Liver (tissue), 3 donors: ENCODE data around the gene PPP4C.

Source experiments
- ATF3 ChIP-seq: IDR thresholded peaks from 2 replicates; pipeline ENCODE4 v1.6.1; 2016; ENCODE audit warnings: antibody characterized with exemption
- EGR1 ChIP-seq, 2 donors: IDR thresholded peaks; 2 replicates each; pipeline ENCODE4 v1.6.1; 2016 to 2018; ENCODE audit warnings: antibody characterized with exemption in 2 of 2, low read depth in 2 of 2
- JUND ChIP-seq, 2 donors: IDR thresholded peaks; 2 replicates each; pipeline ENCODE4 v1.6.1; 2016; ENCODE audit warnings: antibody characterized with exemption in 2 of 2
- TAF1 ChIP-seq: conservative IDR thresholded peaks from 2 replicates; pipeline ENCODE4 v1.6.1; 2016; ENCODE audit warnings: antibody characterized with exemption, mild to moderate bottlenecking
- YY1 ChIP-seq: IDR thresholded peaks from 2 replicates; pipeline ENCODE4 v1.6.1; 2016; ENCODE audit warnings: antibody characterized with exemption, mild to moderate bottlenecking
- ZBTB33 ChIP-seq: IDR thresholded peaks from 2 replicates; pipeline ENCODE4 v1.6.1; 2016; ENCODE audit warnings: antibody characterized with exemption
- TF ChIP-seq, protein P1 (sequence below): fragments of 150-350 bp; IDR thresholded peaks from 2 replicates; pipeline ENCODE4 v1.5.1; 2017; ENCODE audit warnings: improper control_type of control experiment, low read depth, low read length; ENCODE audit not compliant: missing input control
- TF ChIP-seq, protein P2 (sequence below): IDR thresholded peaks from 2 replicates; pipeline ENCODE4 v1.6.1; 2016; ENCODE audit warnings: antibody characterized with exemption, mild to moderate bottlenecking
- TF ChIP-seq, protein P3 (sequence below): IDR thresholded peaks from 2 replicates; pipeline ENCODE4 v1.6.1; 2016; ENCODE audit warnings: antibody characterized with exemption
- donor health status: healthy.
- donor health status: healthy.

DNA sequence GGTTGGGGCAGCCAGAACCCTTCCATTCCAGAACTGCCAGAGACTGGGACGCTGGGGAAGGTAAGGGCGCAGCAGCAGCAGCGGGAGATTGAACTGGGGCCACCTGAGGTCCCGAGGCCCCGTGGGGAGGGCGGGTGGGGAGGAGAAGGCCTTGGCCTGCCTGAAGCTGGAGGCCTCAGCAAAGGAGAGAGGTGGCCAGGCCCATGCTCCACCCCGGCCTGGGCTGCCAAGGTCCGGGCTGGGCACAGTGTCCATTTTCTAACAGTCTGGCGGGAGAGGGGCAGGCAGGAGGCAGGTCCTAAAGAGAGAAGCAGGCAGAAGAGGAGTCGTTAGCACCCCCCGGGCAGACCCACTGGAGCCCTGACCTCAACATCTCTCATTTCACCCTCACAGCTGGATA lies 38.6 kb downstream of the PPP4C start:
- TF ChIP-seq, protein P1, sequence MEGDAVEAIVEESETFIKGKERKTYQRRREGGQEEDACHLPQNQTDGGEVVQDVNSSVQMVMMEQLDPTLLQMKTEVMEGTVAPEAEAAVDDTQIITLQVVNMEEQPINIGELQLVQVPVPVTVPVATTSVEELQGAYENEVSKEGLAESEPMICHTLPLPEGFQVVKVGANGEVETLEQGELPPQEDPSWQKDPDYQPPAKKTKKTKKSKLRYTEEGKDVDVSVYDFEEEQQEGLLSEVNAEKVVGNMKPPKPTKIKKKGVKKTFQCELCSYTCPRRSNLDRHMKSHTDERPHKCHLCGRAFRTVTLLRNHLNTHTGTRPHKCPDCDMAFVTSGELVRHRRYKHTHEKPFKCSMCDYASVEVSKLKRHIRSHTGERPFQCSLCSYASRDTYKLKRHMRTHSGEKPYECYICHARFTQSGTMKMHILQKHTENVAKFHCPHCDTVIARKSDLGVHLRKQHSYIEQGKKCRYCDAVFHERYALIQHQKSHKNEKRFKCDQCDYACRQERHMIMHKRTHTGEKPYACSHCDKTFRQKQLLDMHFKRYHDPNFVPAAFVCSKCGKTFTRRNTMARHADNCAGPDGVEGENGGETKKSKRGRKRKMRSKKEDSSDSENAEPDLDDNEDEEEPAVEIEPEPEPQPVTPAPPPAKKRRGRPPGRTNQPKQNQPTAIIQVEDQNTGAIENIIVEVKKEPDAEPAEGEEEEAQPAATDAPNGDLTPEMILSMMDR, result no peak
- TF ChIP-seq, protein P2, sequence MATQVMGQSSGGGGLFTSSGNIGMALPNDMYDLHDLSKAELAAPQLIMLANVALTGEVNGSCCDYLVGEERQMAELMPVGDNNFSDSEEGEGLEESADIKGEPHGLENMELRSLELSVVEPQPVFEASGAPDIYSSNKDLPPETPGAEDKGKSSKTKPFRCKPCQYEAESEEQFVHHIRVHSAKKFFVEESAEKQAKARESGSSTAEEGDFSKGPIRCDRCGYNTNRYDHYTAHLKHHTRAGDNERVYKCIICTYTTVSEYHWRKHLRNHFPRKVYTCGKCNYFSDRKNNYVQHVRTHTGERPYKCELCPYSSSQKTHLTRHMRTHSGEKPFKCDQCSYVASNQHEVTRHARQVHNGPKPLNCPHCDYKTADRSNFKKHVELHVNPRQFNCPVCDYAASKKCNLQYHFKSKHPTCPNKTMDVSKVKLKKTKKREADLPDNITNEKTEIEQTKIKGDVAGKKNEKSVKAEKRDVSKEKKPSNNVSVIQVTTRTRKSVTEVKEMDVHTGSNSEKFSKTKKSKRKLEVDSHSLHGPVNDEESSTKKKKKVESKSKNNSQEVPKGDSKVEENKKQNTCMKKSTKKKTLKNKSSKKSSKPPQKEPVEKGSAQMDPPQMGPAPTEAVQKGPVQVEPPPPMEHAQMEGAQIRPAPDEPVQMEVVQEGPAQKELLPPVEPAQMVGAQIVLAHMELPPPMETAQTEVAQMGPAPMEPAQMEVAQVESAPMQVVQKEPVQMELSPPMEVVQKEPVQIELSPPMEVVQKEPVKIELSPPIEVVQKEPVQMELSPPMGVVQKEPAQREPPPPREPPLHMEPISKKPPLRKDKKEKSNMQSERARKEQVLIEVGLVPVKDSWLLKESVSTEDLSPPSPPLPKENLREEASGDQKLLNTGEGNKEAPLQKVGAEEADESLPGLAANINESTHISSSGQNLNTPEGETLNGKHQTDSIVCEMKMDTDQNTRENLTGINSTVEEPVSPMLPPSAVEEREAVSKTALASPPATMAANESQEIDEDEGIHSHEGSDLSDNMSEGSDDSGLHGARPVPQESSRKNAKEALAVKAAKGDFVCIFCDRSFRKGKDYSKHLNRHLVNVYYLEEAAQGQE, result no peak
- TF ChIP-seq EGR1 (IDR thresholded peaks at IDR 0.05; ENCODE audit: low read depth in 2 of 2), result no peak
- TF ChIP-seq ZBTB33, result no peak
- no peak for TF ChIP-seq YY1
- no peak for TF ChIP-seq JUND (IDR thresholded peaks at IDR 0.05)
- TF ChIP-seq, protein P3, sequence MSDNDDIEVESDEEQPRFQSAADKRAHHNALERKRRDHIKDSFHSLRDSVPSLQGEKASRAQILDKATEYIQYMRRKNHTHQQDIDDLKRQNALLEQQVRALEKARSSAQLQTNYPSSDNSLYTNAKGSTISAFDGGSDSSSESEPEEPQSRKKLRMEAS, result no peak
- no peak for TF ChIP-seq ATF3
- no peak for TF ChIP-seq TAF1
